ENCODE results near the gene SYT1.
"Not testable (repeated sequence)": the region's sequence is repeated elsewhere in the genome, so short reads cannot be mapped to it uniquely, and the experiment has no call there.

SYT1 gene

DNA sequence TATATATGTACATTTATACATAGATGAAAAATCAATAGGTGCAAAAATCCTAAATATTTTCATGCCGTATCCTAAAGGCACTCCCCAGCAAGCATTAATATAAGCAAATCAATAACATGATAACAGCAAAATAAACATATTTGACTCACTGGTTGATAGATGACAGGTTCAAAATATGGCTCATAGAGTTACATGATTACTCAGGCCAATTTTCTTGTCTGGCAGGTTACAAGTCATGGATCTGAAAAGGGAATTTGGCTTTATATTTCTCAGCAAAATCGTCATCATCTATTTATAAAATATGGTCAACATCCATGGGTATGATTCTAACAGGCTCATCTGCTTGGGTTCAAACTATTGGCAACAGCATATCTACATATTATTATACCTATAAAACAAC lies 34.9 kb upstream of the SYT1 start:
- Histone ChIP-seq H3K4me2 (ENCODE audit: low read length, poor library complexity, severe bottlenecking) (no peak overlapping the region), H3K4me3 (ENCODE audit: insufficient read depth in 1 of 2, low read depth in 1 of 2, low read length in 2 of 2) (no peak overlapping the region), H3K4ac (ENCODE audit: low read depth in 1 of 2, low read length in 2 of 2) (no peak overlapping the region), H2BK120ac (ENCODE audit: low read depth, low read length) (no peak overlapping the region), H2BK12ac (ENCODE audit: low read length in 2 of 2) (no peak overlapping the region), H3K27ac (ENCODE audit: low read length, poor library complexity, severe bottlenecking) (no peak overlapping the region), H4K8ac (ENCODE audit: low read length) (no peak overlapping the region), H3K27me3 (ENCODE audit: control insufficient read depth in 1 of 2, insufficient read depth in 1 of 2, low read length in 2 of 2) (no peaks in the 10 kb centered on the region), H2BK5ac (ENCODE audit: low read depth, low read length, poor library complexity, severe bottlenecking) (no peak overlapping the region), H3K14ac (ENCODE audit: low read length in 2 of 2) (no peak overlapping the region), H3K4me1 (ENCODE audit: control insufficient read depth, insufficient read depth, low read depth, low read length) (no peaks in the 10 kb centered on the region), H3K36me3 (ENCODE audit: control insufficient read depth in 1 of 2, insufficient read depth in 2 of 2, low read depth in 1 of 2, low read length in 2 of 2) (no peaks in the 10 kb centered on the region), H3K23ac (ENCODE audit: low read length in 2 of 2) (no peak overlapping the region), H3K9ac (ENCODE audit: low read length) (no peak overlapping the region), H4K91ac (ENCODE audit: low read length) (no peak overlapping the region), H3K79me1 (replicated peaks; ENCODE audit: low read length, poor library complexity, severe bottlenecking) (no peaks in the 10 kb centered on the region), H2AFZ (ENCODE audit: low read depth, low read length) (no peak overlapping the region), H3K18ac (ENCODE audit: low read depth in 1 of 2, low read length in 2 of 2) (no peak overlapping the region), H2AK5ac (ENCODE audit: low read length, severe bottlenecking) (no peak overlapping the region), H3K9me3 (ENCODE audit: control insufficient read depth, low read length) (no peaks in the 10 kb centered on the region), H2BK15ac (ENCODE audit: low read depth, poor library complexity, severe bottlenecking) (no peak overlapping the region)
- DNase-seq, result no peak
- WGBS, result 83% methylated on average over 1 of the region's 2 CpGs

DNA sequence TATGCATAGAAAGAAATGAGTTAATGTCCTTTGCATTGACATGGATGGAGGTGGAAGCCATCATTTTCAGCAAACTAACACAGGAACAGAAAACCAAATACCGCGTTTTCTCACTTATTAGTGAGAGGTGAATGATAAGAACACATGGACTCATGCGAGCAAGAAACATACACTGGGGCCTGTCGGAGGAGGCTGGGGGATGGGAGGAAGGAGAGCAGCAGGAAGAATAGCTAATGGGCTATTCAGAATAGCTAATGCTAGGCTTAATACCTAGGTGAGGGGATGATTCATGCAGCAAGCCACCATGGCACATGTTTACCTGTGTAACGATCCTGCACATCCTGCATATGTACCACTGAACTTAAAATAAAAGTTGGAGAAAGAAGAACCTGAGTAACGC lies 29.1 kb upstream of the SYT1 start:
- Histone ChIP-seq H3K79me1 (replicated peaks; ENCODE audit: low read length, poor library complexity, severe bottlenecking) (no peaks in the 10 kb centered on the region), H3K27ac (ENCODE audit: low read length, poor library complexity, severe bottlenecking) (no peak overlapping the region), H3K4me3 (ENCODE audit: insufficient read depth in 1 of 2, low read depth in 1 of 2, low read length in 2 of 2) (no peak overlapping the region), H2AK5ac (ENCODE audit: low read length, severe bottlenecking) (no peak overlapping the region), H4K8ac (ENCODE audit: low read length) (no peak overlapping the region), H3K9me3 (ENCODE audit: control insufficient read depth, low read length) (no peaks in the 10 kb centered on the region), H3K23ac (ENCODE audit: low read length in 2 of 2) (no peak overlapping the region), H2BK120ac (ENCODE audit: low read depth, low read length) (no peak overlapping the region), H3K36me3 (ENCODE audit: control insufficient read depth in 1 of 2, insufficient read depth in 2 of 2, low read depth in 1 of 2, low read length in 2 of 2) (no peaks in the 10 kb centered on the region), H2BK5ac (ENCODE audit: low read depth, low read length, poor library complexity, severe bottlenecking) (no peak overlapping the region), H3K9ac (ENCODE audit: low read length) (no peak overlapping the region), H3K18ac (ENCODE audit: low read depth in 1 of 2, low read length in 2 of 2) (no peak overlapping the region), H3K4ac (ENCODE audit: low read depth in 1 of 2, low read length in 2 of 2) (no peak overlapping the region), H3K14ac (ENCODE audit: low read length in 2 of 2) (no peak overlapping the region), H3K4me2 (ENCODE audit: low read length, poor library complexity, severe bottlenecking) (no peak overlapping the region), H2AFZ (ENCODE audit: low read depth, low read length) (no peak overlapping the region), H2BK12ac (ENCODE audit: low read length in 2 of 2) (no peak overlapping the region), H4K91ac (ENCODE audit: low read length) (no peak overlapping the region), H3K4me1 (ENCODE audit: control insufficient read depth, insufficient read depth, low read depth, low read length) (no peaks in the 10 kb centered on the region), H2BK15ac (ENCODE audit: low read depth, poor library complexity, severe bottlenecking) (no peak overlapping the region), H3K27me3 (ENCODE audit: control insufficient read depth in 1 of 2, insufficient read depth in 1 of 2, low read length in 2 of 2) (no peaks in the 10 kb centered on the region)
- 97% methylated on average over 4 of the region's 6 CpGs for WGBS
- DNase-seq, result no peak

DNA sequence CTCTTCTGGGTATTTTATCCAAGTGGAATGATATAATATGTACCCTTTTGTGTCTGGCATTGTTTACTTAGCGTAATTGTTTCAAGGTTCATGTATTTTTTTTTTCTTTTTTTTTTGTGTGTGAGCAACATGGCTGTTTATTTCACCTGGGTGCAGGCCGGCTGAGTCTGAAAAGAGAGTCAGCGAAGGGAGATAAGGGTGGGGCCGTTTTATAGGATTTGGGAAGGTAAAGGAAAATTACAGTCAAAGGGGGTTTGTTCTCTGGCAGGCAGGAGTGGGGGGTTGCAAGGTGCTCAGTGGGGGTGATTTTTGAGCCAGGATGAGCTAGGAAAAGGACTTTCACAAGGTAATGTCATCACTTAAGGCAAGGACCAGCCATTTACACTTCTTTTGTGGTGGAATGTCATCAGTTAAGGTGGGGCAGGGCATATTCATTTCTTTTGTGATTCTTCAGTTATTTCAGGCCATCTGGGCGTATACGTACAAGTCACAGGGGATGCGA lies 24.0 kb upstream of the SYT1 start:
- not testable (repeated sequence) for H3K27me3 ChIP-seq (ENCODE audit: control insufficient read depth in 1 of 2, insufficient read depth in 1 of 2, low read length in 2 of 2); H2AK5ac ChIP-seq (ENCODE audit: low read length, severe bottlenecking); H3K23ac ChIP-seq (ENCODE audit: low read length in 2 of 2); H4K91ac ChIP-seq (ENCODE audit: low read length); H3K27ac ChIP-seq (ENCODE audit: low read length, poor library complexity, severe bottlenecking); H3K79me1 ChIP-seq (replicated peaks; ENCODE audit: low read length, poor library complexity, severe bottlenecking); H2AFZ ChIP-seq (ENCODE audit: low read depth, low read length); H2BK5ac ChIP-seq (ENCODE audit: low read depth, low read length, poor library complexity, severe bottlenecking); H3K9ac ChIP-seq (ENCODE audit: low read length); H4K8ac ChIP-seq (ENCODE audit: low read length); H3K18ac ChIP-seq (ENCODE audit: low read depth in 1 of 2, low read length in 2 of 2); H3K4me2 ChIP-seq (ENCODE audit: low read length, poor library complexity, severe bottlenecking); H3K4ac ChIP-seq (ENCODE audit: low read depth in 1 of 2, low read length in 2 of 2); H2BK15ac ChIP-seq (ENCODE audit: low read depth, poor library complexity, severe bottlenecking); H3K4me1 ChIP-seq (ENCODE audit: control insufficient read depth, insufficient read depth, low read depth, low read length); H2BK120ac ChIP-seq (ENCODE audit: low read depth, low read length); H3K4me3 ChIP-seq (ENCODE audit: insufficient read depth in 1 of 2, low read depth in 1 of 2, low read length in 2 of 2); H3K14ac ChIP-seq (ENCODE audit: low read length in 2 of 2); DNase-seq; H3K36me3 ChIP-seq (ENCODE audit: control insufficient read depth in 1 of 2, insufficient read depth in 2 of 2, low read depth in 1 of 2, low read length in 2 of 2); H2BK12ac ChIP-seq (ENCODE audit: low read length in 2 of 2)
- 71% methylated on average over 7 of the region's 7 CpGs for WGBS
- peaks cover 17% of the 10 kb centered on the region for H3K9me3 ChIP-seq (ENCODE audit: control insufficient read depth, low read length)

DNA sequence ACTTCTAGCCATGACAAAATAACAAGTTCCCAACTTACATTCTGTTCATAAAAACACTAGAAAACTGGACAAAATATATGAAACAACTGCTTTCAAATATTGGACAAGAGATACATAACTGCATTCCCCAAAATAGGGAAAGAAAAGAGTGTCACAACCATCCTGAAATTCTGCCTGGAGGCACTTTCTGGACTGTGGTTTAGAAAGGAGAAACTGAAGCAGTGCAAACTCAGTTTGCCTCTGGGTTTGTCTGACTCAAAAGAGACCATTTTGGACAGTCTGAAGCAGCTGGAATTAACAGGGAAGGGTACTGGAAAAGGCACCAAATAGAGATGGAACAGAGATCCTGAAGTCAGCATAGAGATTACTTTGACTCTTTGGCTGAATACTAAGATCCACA lies 11.3 kb upstream of the SYT1 start:
- no peaks in the 10 kb centered on the region for H3K4me1 ChIP-seq (ENCODE audit: control insufficient read depth, insufficient read depth, low read depth, low read length)
- H3K79me1 ChIP-seq (replicated peaks; ENCODE audit: low read length, poor library complexity, severe bottlenecking), result no peaks in the 10 kb centered on the region
- no peaks in the 10 kb centered on the region for H3K27me3 ChIP-seq (ENCODE audit: control insufficient read depth in 1 of 2, insufficient read depth in 1 of 2, low read length in 2 of 2)
- no peak overlapping the region for H2BK12ac ChIP-seq (ENCODE audit: low read length in 2 of 2)
- H3K23ac ChIP-seq (ENCODE audit: low read length in 2 of 2), result no peak overlapping the region
- no peak overlapping the region for H3K14ac ChIP-seq (ENCODE audit: low read length in 2 of 2)
- no peak overlapping the region for H2AFZ ChIP-seq (ENCODE audit: low read depth, low read length)
- H3K27ac ChIP-seq (ENCODE audit: low read length, poor library complexity, severe bottlenecking), result no peak overlapping the region
- peaks cover 38% of the 10 kb centered on the region for H3K9me3 ChIP-seq (ENCODE audit: control insufficient read depth, low read length)
- H3K18ac ChIP-seq (ENCODE audit: low read depth in 1 of 2, low read length in 2 of 2), result no peak overlapping the region
- H2BK120ac ChIP-seq (ENCODE audit: low read depth, low read length), result no peak overlapping the region
- H4K8ac ChIP-seq (ENCODE audit: low read length), result no peak overlapping the region
- H3K36me3 ChIP-seq (ENCODE audit: control insufficient read depth in 1 of 2, insufficient read depth in 2 of 2, low read depth in 1 of 2, low read length in 2 of 2), result no peaks in the 10 kb centered on the region
- no peak overlapping the region for H4K91ac ChIP-seq (ENCODE audit: low read length)
- DNase-seq, result no peak
- no peak overlapping the region for H2AK5ac ChIP-seq (ENCODE audit: low read length, severe bottlenecking)
- H3K4me3 ChIP-seq (ENCODE audit: insufficient read depth in 1 of 2, low read depth in 1 of 2, low read length in 2 of 2), result no peak overlapping the region
- H2BK5ac ChIP-seq (ENCODE audit: low read depth, low read length, poor library complexity, severe bottlenecking), result no peak overlapping the region
- H3K9ac ChIP-seq (ENCODE audit: low read length), result no peak overlapping the region
- H2BK15ac ChIP-seq (ENCODE audit: low read depth, poor library complexity, severe bottlenecking), result no peak overlapping the region
- no peak overlapping the region for H3K4ac ChIP-seq (ENCODE audit: low read depth in 1 of 2, low read length in 2 of 2)
- no peak overlapping the region for H3K4me2 ChIP-seq (ENCODE audit: low read length, poor library complexity, severe bottlenecking)
